H9 (cell line): Measurements from ENCODE around the gene COL4A4. TPM values are rescaled to one million over a fixed set of nuclear protein-coding genes. Genes with fewer than 3 reads are reported as not detected.

ENCODE experiments used
- DNase-seq: peaks from one replicate; pipeline ENCODE4 v3.0.0-alpha.2; 2017
- H2AFZ ChIP-seq: one replicate; pipeline ENCODE4 v1.6.1; 2013; ENCODE audit warnings: mild to moderate bottlenecking, low read length, control low read depth, moderate library complexity
- H2AK5ac ChIP-seq: 2 replicates; pipeline ENCODE4 v1.6.1; 2013; ENCODE audit warnings: low read length, control low read depth, mixed read lengths; ENCODE audit not compliant: insufficient read length
- H2BK120ac ChIP-seq: one replicate; pipeline ENCODE4 v1.6.1; 2013; ENCODE audit warnings: low read depth, mild to moderate bottlenecking, low read length, control low read depth, inconsistent platforms; ENCODE audit not compliant: poor library complexity, severe bottlenecking
- H2BK12ac ChIP-seq: 2 replicates; pipeline ENCODE4 v1.6.1; 2013; ENCODE audit warnings: low read length, control low read depth, mixed read lengths, low read depth; ENCODE audit not compliant: insufficient read length
- H2BK15ac ChIP-seq: 2 replicates; pipeline ENCODE4 v1.6.1; 2013; ENCODE audit warnings: low read depth, low read length, control low read depth
- H2BK20ac ChIP-seq: one replicate; pipeline ENCODE4 v1.6.1; 2013; ENCODE audit warnings: low read depth, mild to moderate bottlenecking, low read length, control low read depth, inconsistent platforms; ENCODE audit not compliant: poor library complexity, severe bottlenecking
- H2BK5ac ChIP-seq: 2 replicates; pipeline ENCODE4 v1.6.1; 2013; ENCODE audit warnings: low read length, control low read depth, mixed read lengths; ENCODE audit not compliant: insufficient read length
- H3K14ac ChIP-seq: 2 replicates; pipeline ENCODE4 v1.6.1; 2013; ENCODE audit warnings: low read length, control low read depth; ENCODE audit not compliant: insufficient read depth
- H3K18ac ChIP-seq: 2 replicates; pipeline ENCODE4 v1.6.1; 2013; ENCODE audit warnings: low read depth, mild to moderate bottlenecking, mixed read lengths, low read length, control low read depth; ENCODE audit not compliant: insufficient read length
- H3K23ac ChIP-seq: 2 replicates; pipeline ENCODE4 v1.6.1; 2013; ENCODE audit warnings: low read length, control low read depth, mixed read lengths, low read depth; ENCODE audit not compliant: insufficient read length
- H3K23me2 ChIP-seq: 2 replicates; pipeline ENCODE4 v1.6.1; 2013; ENCODE audit warnings: low read depth, mild to moderate bottlenecking, mixed read lengths, low read length, control low read depth; ENCODE audit not compliant: insufficient read length, poor library complexity, severe bottlenecking
- H3K27ac ChIP-seq: 2 replicates; pipeline ENCODE4 v1.5.1; 2013; ENCODE audit warnings: low read length, control low read depth, mixed read lengths, low read depth; ENCODE audit not compliant: insufficient read length
- H3K27me3 ChIP-seq: 2 replicates; pipeline ENCODE4 v1.6.1; 2013; ENCODE audit warnings: low read length, control low read depth, inconsistent platforms; ENCODE audit not compliant: insufficient read depth
- H3K4ac ChIP-seq: 2 replicates; pipeline ENCODE4 v1.6.1; 2013; ENCODE audit warnings: low read depth, mild to moderate bottlenecking, control low read depth, inconsistent platforms, low read length, moderate library complexity
- H3K4me1 ChIP-seq: 2 replicates; pipeline ENCODE4 v1.6.1; 2013; ENCODE audit warnings: low read length, control low read depth, inconsistent platforms; ENCODE audit not compliant: insufficient read depth
- H3K4me2 ChIP-seq: 2 replicates; pipeline ENCODE4 v1.6.1; 2013; ENCODE audit warnings: low read length, control low read depth, mixed read lengths; ENCODE audit not compliant: insufficient read length, insufficient read depth
- H3K56ac ChIP-seq: 2 replicates; pipeline ENCODE4 v1.6.1; 2013; ENCODE audit warnings: low read depth, mild to moderate bottlenecking, mixed read lengths, low read length, control low read depth; ENCODE audit not compliant: insufficient read length
- H3K79me1 ChIP-seq: 2 replicates; pipeline ENCODE4 v1.6.1; 2013; ENCODE audit warnings: low read depth, mild to moderate bottlenecking, moderate library complexity, low read length, control low read depth, inconsistent platforms; ENCODE audit not compliant: insufficient read depth, poor library complexity, severe bottlenecking
- H3K79me2 ChIP-seq: 2 replicates; pipeline ENCODE4 v1.6.1; 2013; ENCODE audit warnings: low read length, control low read depth, inconsistent platforms; ENCODE audit not compliant: insufficient read depth
- H3K9ac ChIP-seq: 2 replicates; pipeline ENCODE4 v1.6.1; 2013; ENCODE audit warnings: low read length, control low read depth, mixed read lengths; ENCODE audit not compliant: insufficient read length; ENCODE audit errors: extremely low read depth
- H3K9me3 ChIP-seq: one replicate; pipeline ENCODE4 v1.6.1; 2013; ENCODE audit warnings: low read depth, low read length, inconsistent platforms; ENCODE audit not compliant: control insufficient read depth
- H3T11ph ChIP-seq: one replicate; pipeline ENCODE4 v1.6.1; 2013; ENCODE audit warnings: mild to moderate bottlenecking, low read length, control low read depth, inconsistent platforms
- H4K20me1 ChIP-seq: one replicate; pipeline ENCODE4 v1.6.1; 2013; ENCODE audit not compliant: control insufficient read depth, insufficient read length, insufficient read depth
- H4K5ac ChIP-seq: 2 replicates; pipeline ENCODE4 v1.6.1; 2013; ENCODE audit warnings: low read depth, mild to moderate bottlenecking, mixed read lengths, low read length, control low read depth; ENCODE audit not compliant: insufficient read length
- H4K8ac ChIP-seq: replicated peaks from 2 replicates; pipeline ENCODE4 v1.6.1; 2013; ENCODE audit warnings: low read length, control low read depth, mixed read lengths, low read depth; ENCODE audit not compliant: insufficient read length
- H4K91ac ChIP-seq: 2 replicates; pipeline ENCODE4 v1.6.1; 2013; ENCODE audit warnings: low read depth, mild to moderate bottlenecking, moderate library complexity, mixed read lengths, low read length, control low read depth; ENCODE audit not compliant: insufficient read length
- H3K27ac Mint-ChIP-seq, 3 experiments: 2 replicates in 2 of 3; 3 replicates in 1 of 3; pipeline ENCODE4 v1.8.0; 2020 to 2021; ENCODE audit warnings: mixed read lengths in 3 of 3, mild to moderate bottlenecking in 1 of 3, moderate library complexity in 1 of 3
- H3K27me3 Mint-ChIP-seq: 2 replicates; pipeline ENCODE4 v1.8.0; 2021; ENCODE audit warnings: low read depth, mild to moderate bottlenecking, moderate library complexity, mixed read lengths
- H3K36me3 Mint-ChIP-seq, 3 experiments: 2 replicates in 2 of 3; 3 replicates in 1 of 3; pipeline ENCODE4 v1.8.0; 2020 to 2021; ENCODE audit warnings: low read depth in 3 of 3, mixed read lengths in 3 of 3; ENCODE audit not compliant: insufficient read depth in 1 of 3
- H3K4me1 Mint-ChIP-seq, 2 experiments: 2 replicates each; pipeline ENCODE4 v1.8.0; 2020; ENCODE audit warnings: mixed read lengths in 2 of 2
- H3K4me3 Mint-ChIP-seq, 2 experiments: 2 replicates in 1 of 2; 3 replicates in 1 of 2; pipeline ENCODE4 v1.8.0; 2020 to 2021; ENCODE audit warnings: mild to moderate bottlenecking in 2 of 2, mixed read lengths in 2 of 2, moderate library complexity in 1 of 2
- H3K9me3 Mint-ChIP-seq, 2 experiments: 2 replicates in 1 of 2; 3 replicates in 1 of 2; pipeline ENCODE4 v1.8.0; 2020; ENCODE audit warnings: mild to moderate bottlenecking in 2 of 2, mixed read lengths in 2 of 2, moderate library complexity in 1 of 2
- total RNA-seq: library from RNA; stranded (reverse); gene quantifications from 2 replicates; pipeline ENCODE4 v1.2.1, GENCODE V29; 2021
- TF ChIP-seq, protein P1 (sequence below): fragments of 200-600 bp; sonication (generic); conservative IDR thresholded peaks from 3 replicates; pipeline ENCODE4 v1.8.0; 2021; ENCODE audit warnings: antibody characterized with exemption, mild to moderate bottlenecking

The COL4A4 gene
- total RNA-seq, 1 experiment from 2014 or later: 0.92 TPM

DNA sequence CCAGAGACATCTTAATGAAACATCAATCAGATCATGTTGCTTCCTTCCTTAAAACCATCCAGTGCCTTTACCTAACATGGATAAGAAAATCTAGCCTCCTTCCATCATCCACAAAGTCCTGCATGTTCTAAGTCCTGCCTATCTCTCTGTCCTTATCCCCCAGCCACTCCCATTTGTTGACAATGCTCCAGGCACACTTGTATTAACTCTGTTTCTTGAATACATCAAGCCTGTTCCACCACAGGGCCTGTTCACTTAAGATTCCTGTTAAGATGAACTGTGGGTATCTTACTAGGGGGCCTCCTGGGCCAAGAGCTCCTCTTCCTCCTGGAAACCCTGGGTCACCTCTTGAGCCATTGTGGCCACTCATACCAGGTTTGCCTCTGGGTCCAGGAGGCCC lies 45.7 kb downstream of the COL4A4 start:
- DNase-seq: no peak
- Histone ChIP-seq H2BK20ac (no peak overlapping the region), H2BK12ac (no peak overlapping the region), H4K20me1 (no peaks in the 10 kb centered on the region), H3K27ac (no peak overlapping the region), H2BK5ac (no peak overlapping the region), H3K4me1 (no peaks in the 10 kb centered on the region), H2AK5ac (no peak overlapping the region), H3K23me2 (no peaks in the 10 kb centered on the region), H3K79me1 (no peaks in the 10 kb centered on the region), H3K56ac (no peak overlapping the region), H2BK120ac (no peak overlapping the region), H4K8ac (no peak overlapping the region), H3K4me2 (no peak overlapping the region), H3K27me3 (no peaks in the 10 kb centered on the region), H3K4ac (no peak overlapping the region), H3K9me3 (no peaks in the 10 kb centered on the region), H3T11ph (no peak overlapping the region), H3K23ac (no peak overlapping the region), H2BK15ac (no peak overlapping the region), H2AFZ (no peak overlapping the region), H3K14ac (no peak overlapping the region), H3K18ac (no peak overlapping the region), H3K9ac (no peak overlapping the region), H3K79me2 (no peaks in the 10 kb centered on the region), H4K91ac (no peak overlapping the region), H4K5ac (no peak overlapping the region)
- Mint-ChIP-seq H3K4me1 (no peaks in the 10 kb centered on the region), H3K4me3 (no peak overlapping the region; a peak in 1 of 5 replicates), H3K27me3 (no peaks in the 10 kb centered on the region), H3K9me3 (no peaks in the 10 kb centered on the region), H3K27ac (no peak overlapping the region; a peak in 1 of 7 replicates), H3K36me3 (no peaks in the 10 kb centered on the region)
- TF ChIP-seq, protein P1, sequence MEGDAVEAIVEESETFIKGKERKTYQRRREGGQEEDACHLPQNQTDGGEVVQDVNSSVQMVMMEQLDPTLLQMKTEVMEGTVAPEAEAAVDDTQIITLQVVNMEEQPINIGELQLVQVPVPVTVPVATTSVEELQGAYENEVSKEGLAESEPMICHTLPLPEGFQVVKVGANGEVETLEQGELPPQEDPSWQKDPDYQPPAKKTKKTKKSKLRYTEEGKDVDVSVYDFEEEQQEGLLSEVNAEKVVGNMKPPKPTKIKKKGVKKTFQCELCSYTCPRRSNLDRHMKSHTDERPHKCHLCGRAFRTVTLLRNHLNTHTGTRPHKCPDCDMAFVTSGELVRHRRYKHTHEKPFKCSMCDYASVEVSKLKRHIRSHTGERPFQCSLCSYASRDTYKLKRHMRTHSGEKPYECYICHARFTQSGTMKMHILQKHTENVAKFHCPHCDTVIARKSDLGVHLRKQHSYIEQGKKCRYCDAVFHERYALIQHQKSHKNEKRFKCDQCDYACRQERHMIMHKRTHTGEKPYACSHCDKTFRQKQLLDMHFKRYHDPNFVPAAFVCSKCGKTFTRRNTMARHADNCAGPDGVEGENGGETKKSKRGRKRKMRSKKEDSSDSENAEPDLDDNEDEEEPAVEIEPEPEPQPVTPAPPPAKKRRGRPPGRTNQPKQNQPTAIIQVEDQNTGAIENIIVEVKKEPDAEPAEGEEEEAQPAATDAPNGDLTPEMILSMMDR: no peak
